Body of pancreas (tissue), 4 donors: ENCODE results near the gene DGKG.

ENCODE experiments used
- CTCF ChIP-seq, 7 experiments: fragments of 450-650 bp in 4 of 7; fragments of 200-600 bp in 3 of 7; sonication (generic) in 3 of 7; IDR thresholded peaks; one replicate each; pipeline ENCODE4 v1.5.1; 2016 to 2019; ENCODE audit warnings: antibody characterized with exemption in 7 of 7
- POLR2A ChIP-seq, 3 donors: fragments of 450-650 bp; IDR thresholded peaks; one replicate each; pipeline ENCODE4 v1.6.1; 2016; ENCODE audit warnings: antibody characterized with exemption in 3 of 3, mild to moderate bottlenecking in 2 of 3

GRCh38 chr3:186368717-186369116, 6.7 kb upstream of the DGKG start:
- TF ChIP-seq CTCF (IDR thresholded peaks at IDR 0.05) (no peak), POLR2A (IDR thresholded peaks at IDR 0.05) (no peak)
